ENCODE measurements around the gene STXBP6. TPM values are rescaled to one million over a fixed set of nuclear protein-coding genes. Genes with fewer than 3 reads are reported as not detected.

The STXBP6 gene
- total RNA-seq, 1 experiment from 2014 or later = not detected

GRCh38 chr14:24991821-24992220 is 58.1 kb downstream of the STXBP6 start:
- Histone ChIP-seq H3K9me3 (ENCODE audit: control insufficient read depth, insufficient read depth, low read depth, low read length) (no peaks in the 10 kb centered on the region), H3K36me3 (ENCODE audit: control insufficient read depth, insufficient read depth, low read length) (no peaks in the 10 kb centered on the region), H3K27ac (ENCODE audit: low read length) (no peak overlapping the region), H3K27me3 (ENCODE audit: control insufficient read depth, insufficient read depth, low read length) (no peaks in the 10 kb centered on the region), H3K4me1 (ENCODE audit: control insufficient read depth, insufficient read depth, low read length) (no peaks in the 10 kb centered on the region), H3K4me3 (ENCODE audit: low read depth in 2 of 2, low read length in 2 of 2) (no peak overlapping the region)
- intact Hi-C loops (cut with micrococcal nuclease; ENCODE audit: unreplicated experiment) = no loop called here
- POLR2A ChIA-PET = no interaction called here
- in situ Hi-C loops (cut with HindIII; ENCODE audit: low pct_unique_long_range_greater_than_20kb, low sequenced_read_pairs) = no loop called here
- no TSS peak for BruUV-seq (replicated peaks)
- CTCF ChIA-PET = no interaction called here
- TF ChIP-seq REST (IDR thresholded peaks at IDR 0.05; ENCODE audit: insufficient read depth in 1 of 2, low read depth in 2 of 2, low read length in 1 of 2) = no peak
- no peak for TF ChIP-seq SIN3A (IDR thresholded peaks at IDR 0.05; ENCODE audit: borderline replicate concordance, insufficient read depth, low read depth, low read length)
- no peak for TF ChIP-seq CTCF (IDR thresholded peaks at IDR 0.05)
- no peak for TF ChIP-seq POLR2AphosphoS5 (IDR thresholded peaks at IDR 0.05; ENCODE audit: low read depth, low read length)
- no peak for TF ChIP-seq TCF7L2 (IDR thresholded peaks at IDR 0.05; ENCODE audit: low read depth, low read length)
- DNase-seq (ENCODE audit: low read depth, low spot score) (no peak), ATAC-seq (no peak)

- POLR2A ChIA-PET = no interaction called here
- intact Hi-C loops (cut with micrococcal nuclease; ENCODE audit: unreplicated experiment) = no loop called here
Observed at GRCh38 chr14:24991288-24991687, 58.7 kb downstream of the STXBP6 start.

More at GRCh38 chr14:24991288-24991687, 58.7 kb downstream of the STXBP6 start:
- Histone ChIP-seq H3K4me1 (ENCODE audit: control insufficient read depth, insufficient read depth, low read length) (no peaks in the 10 kb centered on the region), H3K27me3 (ENCODE audit: control insufficient read depth, insufficient read depth, low read length) (no peaks in the 10 kb centered on the region), H3K9me3 (ENCODE audit: control insufficient read depth, insufficient read depth, low read depth, low read length) (no peaks in the 10 kb centered on the region), H3K4me3 (ENCODE audit: low read depth in 2 of 2, low read length in 2 of 2) (no peak overlapping the region), H3K27ac (ENCODE audit: low read length) (no peak overlapping the region), H3K36me3 (ENCODE audit: control insufficient read depth, insufficient read depth, low read length) (no peaks in the 10 kb centered on the region)
- TF ChIP-seq POLR2AphosphoS5 (IDR thresholded peaks at IDR 0.05; ENCODE audit: low read depth, low read length) (no peak), REST (IDR thresholded peaks at IDR 0.05; ENCODE audit: insufficient read depth in 1 of 2, low read depth in 2 of 2, low read length in 1 of 2) (no peak), SIN3A (IDR thresholded peaks at IDR 0.05; ENCODE audit: borderline replicate concordance, insufficient read depth, low read depth, low read length) (no peak), TCF7L2 (IDR thresholded peaks at IDR 0.05; ENCODE audit: low read depth, low read length) (no peak), CTCF (IDR thresholded peaks at IDR 0.05) (no peak)
- CTCF ChIA-PET = no interaction called here
- in situ Hi-C loops (cut with HindIII; ENCODE audit: low pct_unique_long_range_greater_than_20kb, low sequenced_read_pairs) = no loop called here
- BruUV-seq (replicated peaks) = no TSS peak
- DNase-seq (ENCODE audit: low read depth, low spot score) (no peak), ATAC-seq (no peak)
